ENCODE measurements around the gene CCNL1.

CCNL1 gene

DNA sequence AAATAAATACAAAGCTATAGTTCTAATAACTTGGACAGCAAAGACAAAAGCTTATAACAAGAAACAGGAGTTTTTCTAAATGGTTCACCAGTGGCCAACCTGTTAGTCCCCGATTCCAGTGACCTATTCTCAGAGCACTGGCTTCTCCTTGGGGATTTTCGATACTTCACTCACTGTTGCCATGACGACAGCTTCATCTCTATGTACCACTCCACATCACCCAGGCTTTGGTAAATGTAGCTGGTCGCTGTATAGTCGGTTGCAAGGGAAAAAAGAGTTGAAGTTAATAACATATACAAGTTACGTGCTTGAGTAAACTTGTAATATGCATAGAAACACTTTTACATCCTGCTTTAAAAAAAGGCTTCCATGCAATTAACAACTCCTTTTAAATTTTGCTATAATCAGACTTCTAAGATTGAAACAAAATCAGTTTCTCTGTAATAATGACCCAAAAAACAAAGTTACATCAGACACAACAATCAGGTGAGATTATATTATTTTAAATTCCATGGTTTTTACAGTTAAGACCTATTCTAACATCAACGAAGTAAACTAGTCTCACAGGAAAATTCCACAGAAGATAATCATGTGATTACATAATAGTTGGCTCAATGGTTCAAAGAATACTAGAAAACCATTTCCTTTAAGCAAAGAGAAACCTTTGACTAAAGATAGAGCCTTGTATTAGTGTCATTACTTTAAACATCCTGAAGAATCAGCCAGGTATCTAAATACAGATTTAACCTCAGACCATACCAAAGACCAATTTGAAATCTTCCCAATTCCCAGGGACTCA, 2.9 kb downstream of the CCNL1 start:
- Histone ChIP-seq H3K4me1 (ENCODE audit: control insufficient read depth, insufficient read depth, low read length) (peaks cover 18% of the 10 kb centered on the region), H3K4me3 (ENCODE audit: insufficient read depth, low read depth, low read length) (peak overlapping the region; percentile 95), H3K27me3 (ENCODE audit: control insufficient read depth, insufficient read depth, low read length, poor library complexity, severe bottlenecking) (no peaks in the 10 kb centered on the region), H3K9me3 (ENCODE audit: control insufficient read depth, low read length) (no peaks in the 10 kb centered on the region), H3K27ac (ENCODE audit: insufficient read depth, low read depth, low read length, poor library complexity, severe bottlenecking) (no peak overlapping the region), H3K36me3 (ENCODE audit: control insufficient read depth, insufficient read depth, low read length) (peaks cover 32% of the 10 kb centered on the region)
- 88 to 92% methylated on average over 4 to 5 of the region's 7 CpGs for WGBS, 2 experiments

DNA sequence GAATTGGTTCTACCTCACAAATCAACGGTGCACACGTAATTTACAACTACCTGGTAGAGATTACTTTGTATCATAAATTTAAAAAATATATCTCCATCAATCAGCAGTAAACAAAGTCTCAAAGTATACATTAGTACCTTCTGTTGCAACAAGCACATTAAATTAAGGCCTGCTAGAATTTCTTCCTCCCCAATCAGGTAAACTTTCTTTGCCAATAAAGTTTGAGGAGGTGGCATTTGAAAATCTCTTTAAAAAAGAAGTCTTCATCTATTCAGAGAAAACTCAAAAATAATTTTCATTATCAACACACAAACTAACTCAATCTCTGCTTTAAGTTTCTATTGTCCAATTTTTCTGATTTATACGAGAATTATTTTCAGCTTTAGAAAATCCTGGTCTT, 4.4 kb downstream of the CCNL1 start:
- Histone ChIP-seq H3K27me3 (ENCODE audit: control insufficient read depth, insufficient read depth, low read length, poor library complexity, severe bottlenecking) (no peaks in the 10 kb centered on the region), H3K36me3 (ENCODE audit: control insufficient read depth, insufficient read depth, low read length) (peaks cover 45% of the 10 kb centered on the region), H3K9me3 (ENCODE audit: control insufficient read depth, low read length) (no peaks in the 10 kb centered on the region), H3K4me1 (ENCODE audit: control insufficient read depth, insufficient read depth, low read length) (peaks cover 18% of the 10 kb centered on the region), H3K27ac (ENCODE audit: insufficient read depth, low read depth, low read length, poor library complexity, severe bottlenecking) (no peak overlapping the region), H3K4me3 (ENCODE audit: insufficient read depth, low read depth, low read length) (no peak overlapping the region)
- WGBS, 2 experiments, result 100% methylated on average over 2 of the region's 3 CpGs; no CpG with 5 or more reads in 1 of the 2 experiments

DNA sequence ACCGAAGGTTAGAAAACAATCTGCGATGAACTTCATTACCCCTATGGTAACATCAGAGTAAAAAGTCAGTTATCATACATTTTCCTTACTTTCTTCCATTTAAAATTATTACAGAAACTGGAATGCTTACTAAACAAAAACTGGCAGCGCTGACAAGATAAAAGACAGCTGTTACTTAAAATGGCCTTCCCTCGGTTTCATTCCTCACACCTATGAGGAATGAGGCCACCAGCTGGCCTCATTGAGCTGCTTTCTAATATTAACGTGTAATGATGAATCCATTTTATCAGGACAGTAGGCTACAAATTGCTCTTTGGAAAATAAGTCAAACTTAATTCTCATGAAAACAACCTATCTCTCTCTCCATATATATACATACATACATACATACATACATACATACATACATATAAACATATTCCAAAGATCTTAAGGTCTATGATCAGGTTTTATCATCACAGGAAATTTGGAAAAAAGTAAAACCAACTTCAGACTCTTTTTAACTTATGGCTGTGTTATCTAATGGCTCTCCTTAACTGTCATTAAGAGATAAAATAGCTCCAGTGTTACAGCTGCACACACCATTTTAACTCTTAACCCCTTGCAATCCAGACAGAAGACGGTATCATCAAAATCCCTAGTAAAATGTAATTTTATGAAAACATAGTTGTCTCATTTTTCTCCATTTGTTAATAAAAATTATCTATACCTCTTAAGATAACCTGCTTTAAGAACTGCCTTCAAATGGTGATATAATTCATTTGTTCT, 5.2 kb downstream of the CCNL1 start:
- H3K4me3 ChIP-seq (ENCODE audit: insufficient read depth, low read depth, low read length), result no peak overlapping the region
- no peaks in the 10 kb centered on the region for H3K9me3 ChIP-seq (ENCODE audit: control insufficient read depth, low read length)
- no peak overlapping the region for H3K27ac ChIP-seq (ENCODE audit: insufficient read depth, low read depth, low read length, poor library complexity, severe bottlenecking)
- peaks cover 53% of the 10 kb centered on the region for H3K36me3 ChIP-seq (ENCODE audit: control insufficient read depth, insufficient read depth, low read length)
- no peaks in the 10 kb centered on the region for H3K27me3 ChIP-seq (ENCODE audit: control insufficient read depth, insufficient read depth, low read length, poor library complexity, severe bottlenecking)
- WGBS, 2 experiments, result 92 to 97% methylated on average over 5 to 6 of the region's 6 CpGs
- H3K4me1 ChIP-seq (ENCODE audit: control insufficient read depth, insufficient read depth, low read length), result peaks cover 18% of the 10 kb centered on the region

DNA sequence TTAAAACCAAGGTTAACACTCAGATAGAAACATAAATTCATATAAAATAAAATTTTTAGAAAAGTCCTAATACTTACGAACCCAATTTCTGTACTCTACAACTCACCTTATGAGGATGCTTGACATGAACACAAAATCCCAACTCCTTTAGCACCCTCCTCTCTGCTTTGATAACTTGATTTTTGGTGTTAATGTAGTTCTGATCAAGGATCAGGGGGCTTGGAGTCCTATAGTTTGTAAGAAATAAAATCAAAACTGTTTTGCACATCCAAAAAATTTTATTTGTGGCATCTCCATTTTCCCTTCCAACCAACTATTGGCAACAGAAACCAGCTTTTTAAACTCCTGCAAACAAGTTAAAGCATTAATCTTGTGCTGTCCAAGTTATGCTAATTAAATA, 7.0 kb downstream of the CCNL1 start:
- Histone ChIP-seq H3K27ac (ENCODE audit: insufficient read depth, low read depth, low read length, poor library complexity, severe bottlenecking) (no peak overlapping the region), H3K4me1 (ENCODE audit: control insufficient read depth, insufficient read depth, low read length) (peaks cover 11% of the 10 kb centered on the region), H3K36me3 (ENCODE audit: control insufficient read depth, insufficient read depth, low read length) (peaks cover 65% of the 10 kb centered on the region), H3K9me3 (ENCODE audit: control insufficient read depth, low read length) (no peaks in the 10 kb centered on the region), H3K4me3 (ENCODE audit: insufficient read depth, low read depth, low read length) (no peak overlapping the region), H3K27me3 (ENCODE audit: control insufficient read depth, insufficient read depth, low read length, poor library complexity, severe bottlenecking) (no peaks in the 10 kb centered on the region)
- 100% methylated on average over 1 of the region's 1 CpG; no CpG with 5 or more reads in 1 of the 2 experiments for WGBS, 2 experiments

DNA sequence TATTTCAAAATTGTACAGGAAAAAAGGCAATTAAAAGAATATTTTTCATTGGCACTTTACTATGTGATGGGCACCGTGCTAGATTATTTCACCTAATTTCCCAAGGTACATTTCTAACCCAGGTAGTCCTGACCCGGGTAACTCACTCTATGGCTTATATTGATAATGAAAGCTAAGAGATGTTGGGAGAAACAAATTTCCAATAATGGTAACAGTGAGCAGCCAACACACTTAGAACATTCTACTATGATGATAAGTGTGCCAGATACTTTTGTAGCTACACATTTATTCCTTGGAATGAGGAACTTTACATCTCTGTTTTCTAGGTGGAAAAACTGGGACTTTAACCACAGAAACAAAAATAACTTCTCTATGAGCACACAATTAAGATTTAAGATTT, 7.5 kb downstream of the CCNL1 start:
- WGBS, 2 experiments, result 100% methylated on average over 1 of the region's 2 CpGs; no CpG with 5 or more reads in 1 of the 2 experiments
- Histone ChIP-seq H3K4me1 (ENCODE audit: control insufficient read depth, insufficient read depth, low read length) (peaks cover 6% of the 10 kb centered on the region), H3K27me3 (ENCODE audit: control insufficient read depth, insufficient read depth, low read length, poor library complexity, severe bottlenecking) (no peaks in the 10 kb centered on the region), H3K4me3 (ENCODE audit: insufficient read depth, low read depth, low read length) (no peak overlapping the region), H3K36me3 (ENCODE audit: control insufficient read depth, insufficient read depth, low read length) (peaks cover 63% of the 10 kb centered on the region), H3K9me3 (ENCODE audit: control insufficient read depth, low read length) (no peaks in the 10 kb centered on the region), H3K27ac (ENCODE audit: insufficient read depth, low read depth, low read length, poor library complexity, severe bottlenecking) (no peak overlapping the region)

DNA sequence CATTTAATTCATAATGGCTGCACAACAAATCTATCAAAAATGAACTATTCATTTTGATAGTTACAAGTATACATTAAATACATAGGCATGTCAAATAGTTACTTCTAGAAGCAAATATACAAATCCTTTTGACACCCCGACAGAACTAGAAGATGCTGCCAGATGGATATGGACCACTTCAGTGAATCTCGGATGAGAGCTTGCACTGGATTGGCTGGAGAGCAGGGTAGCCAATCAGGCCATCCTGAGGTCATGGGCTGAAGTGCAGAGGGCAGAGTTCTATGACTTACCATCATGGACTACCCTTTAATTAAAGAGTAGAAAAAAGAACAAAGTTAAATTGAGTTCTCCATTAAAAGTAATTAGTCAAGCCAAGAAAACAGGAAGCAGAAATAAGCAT, 8.3 kb downstream of the CCNL1 start:
- WGBS, 2 experiments, result 90 to 97% methylated on average over 2 of the region's 2 CpGs
- H3K4me1 ChIP-seq (ENCODE audit: control insufficient read depth, insufficient read depth, low read length), result no peaks in the 10 kb centered on the region
- H3K36me3 ChIP-seq (ENCODE audit: control insufficient read depth, insufficient read depth, low read length), result peaks cover 68% of the 10 kb centered on the region
- H3K9me3 ChIP-seq (ENCODE audit: control insufficient read depth, low read length), result no peaks in the 10 kb centered on the region
- no peak overlapping the region for H3K4me3 ChIP-seq (ENCODE audit: insufficient read depth, low read depth, low read length)
- no peak overlapping the region for H3K27ac ChIP-seq (ENCODE audit: insufficient read depth, low read depth, low read length, poor library complexity, severe bottlenecking)
- no peaks in the 10 kb centered on the region for H3K27me3 ChIP-seq (ENCODE audit: control insufficient read depth, insufficient read depth, low read length, poor library complexity, severe bottlenecking)

DNA sequence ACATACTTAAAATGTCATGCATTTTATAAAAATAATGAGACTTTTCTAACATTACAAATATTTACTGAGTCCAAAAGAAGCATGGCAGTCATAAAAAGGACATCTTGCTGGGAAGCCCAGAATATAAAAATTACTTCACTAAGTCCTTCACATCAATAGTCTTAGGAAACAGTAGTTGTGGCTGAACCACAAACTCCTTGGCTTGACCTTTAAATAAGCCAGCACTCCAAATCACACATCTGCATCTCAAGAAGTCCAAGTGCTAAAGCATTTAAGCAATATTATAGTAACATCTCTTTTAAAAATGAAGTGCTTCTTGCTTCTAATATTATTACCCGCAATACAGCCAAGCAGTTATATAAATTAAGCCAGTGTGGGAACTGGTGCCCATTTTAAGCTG, 8.8 kb downstream of the CCNL1 start:
- no peaks in the 10 kb centered on the region for H3K4me1 ChIP-seq (ENCODE audit: control insufficient read depth, insufficient read depth, low read length)
- H3K27ac ChIP-seq (ENCODE audit: insufficient read depth, low read depth, low read length, poor library complexity, severe bottlenecking), result no peak overlapping the region
- no peaks in the 10 kb centered on the region for H3K27me3 ChIP-seq (ENCODE audit: control insufficient read depth, insufficient read depth, low read length, poor library complexity, severe bottlenecking)
- WGBS, 2 experiments, result 87 to 100% methylated on average over 1 of the region's 1 CpG
- H3K9me3 ChIP-seq (ENCODE audit: control insufficient read depth, low read length), result no peaks in the 10 kb centered on the region
- peaks cover 69% of the 10 kb centered on the region for H3K36me3 ChIP-seq (ENCODE audit: control insufficient read depth, insufficient read depth, low read length)
- no peak overlapping the region for H3K4me3 ChIP-seq (ENCODE audit: insufficient read depth, low read depth, low read length)

DNA sequence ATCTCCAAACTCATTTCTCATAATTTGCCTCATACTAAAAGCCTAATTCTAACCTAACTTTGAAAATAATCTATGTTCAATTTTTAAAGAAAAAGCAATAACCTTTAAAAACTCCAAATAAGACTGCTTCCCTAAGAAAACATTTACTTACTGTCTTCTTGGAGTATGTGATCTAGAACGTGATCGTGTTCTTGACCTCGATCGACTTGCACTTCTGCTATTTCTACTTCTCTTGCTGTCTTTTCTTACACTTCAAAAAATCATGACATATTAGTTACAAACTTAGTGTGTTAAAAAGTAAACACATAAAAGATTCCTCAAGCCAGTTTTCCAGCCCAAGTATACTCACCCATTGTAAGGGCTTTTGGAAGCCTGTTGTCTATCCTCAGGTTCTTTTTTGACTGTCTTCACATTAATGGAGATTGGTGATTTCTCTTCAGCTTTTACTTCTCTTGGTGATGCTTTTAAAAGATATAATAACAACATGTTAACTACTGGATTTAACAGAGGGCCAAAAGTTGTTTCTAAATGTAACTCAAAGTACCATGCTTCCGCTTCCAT, 10.7 kb downstream of the CCNL1 start:
- WGBS, 2 experiments, result 95 to 100% methylated on average over 5 of the region's 5 CpGs
- Histone ChIP-seq H3K9me3 (ENCODE audit: control insufficient read depth, low read length) (no peaks in the 10 kb centered on the region), H3K36me3 (ENCODE audit: control insufficient read depth, insufficient read depth, low read length) (peaks cover 63% of the 10 kb centered on the region), H3K4me1 (ENCODE audit: control insufficient read depth, insufficient read depth, low read length) (no peaks in the 10 kb centered on the region), H3K27me3 (ENCODE audit: control insufficient read depth, insufficient read depth, low read length, poor library complexity, severe bottlenecking) (no peaks in the 10 kb centered on the region), H3K27ac (ENCODE audit: insufficient read depth, low read depth, low read length, poor library complexity, severe bottlenecking) (no peak overlapping the region), H3K4me3 (ENCODE audit: insufficient read depth, low read depth, low read length) (no peak overlapping the region)

DNA sequence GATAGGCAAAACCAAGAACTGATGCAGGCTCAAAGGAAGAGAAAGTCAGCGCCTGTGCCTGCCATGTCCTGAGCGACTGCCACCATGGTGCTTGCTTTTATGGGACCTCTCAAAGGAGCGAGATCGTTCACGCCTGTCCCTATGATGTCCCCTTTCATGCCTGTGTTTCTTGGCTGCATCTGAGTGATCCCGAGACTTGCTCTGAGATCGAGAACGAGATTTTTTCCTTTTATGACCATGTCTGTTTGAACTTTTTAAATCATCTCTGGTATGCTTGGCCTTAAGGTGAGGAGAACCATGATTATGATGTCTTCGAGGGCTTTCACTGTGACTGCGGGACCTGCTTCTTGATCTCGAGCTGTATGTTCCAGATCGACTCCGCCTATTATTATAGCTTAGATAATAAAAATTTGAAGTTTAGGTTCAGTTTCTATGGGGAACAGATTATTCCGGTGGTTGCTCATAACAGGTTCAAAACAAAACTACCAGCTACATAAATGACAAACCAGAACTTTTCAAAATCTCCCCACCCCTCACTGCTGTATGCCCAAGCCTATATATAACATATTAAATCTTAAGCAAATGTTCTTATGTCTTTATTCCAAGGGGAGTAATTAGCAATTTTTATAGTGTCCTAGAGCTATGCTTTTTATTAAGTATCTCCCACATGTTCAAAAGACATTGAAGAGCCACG, 11.6 kb downstream of the CCNL1 start:
- WGBS, 2 experiments, result 95% methylated on average over 14 of the region's 15 CpGs
- no peaks in the 10 kb centered on the region for H3K9me3 ChIP-seq (ENCODE audit: control insufficient read depth, low read length)
- no peak overlapping the region for H3K27ac ChIP-seq (ENCODE audit: insufficient read depth, low read depth, low read length, poor library complexity, severe bottlenecking)
- H3K27me3 ChIP-seq (ENCODE audit: control insufficient read depth, insufficient read depth, low read length, poor library complexity, severe bottlenecking), result no peaks in the 10 kb centered on the region
- H3K36me3 ChIP-seq (ENCODE audit: control insufficient read depth, insufficient read depth, low read length), result peaks cover 63% of the 10 kb centered on the region
- no peak overlapping the region for H3K4me3 ChIP-seq (ENCODE audit: insufficient read depth, low read depth, low read length)
- H3K4me1 ChIP-seq (ENCODE audit: control insufficient read depth, insufficient read depth, low read length), result no peaks in the 10 kb centered on the region

Measured in ectodermal cell (in vitro differentiated cells).